H1 (cell line): ENCODE measurements around the gene ADAMTS4. TPM values are rescaled to one million over a fixed set of nuclear protein-coding genes. Genes with fewer than 3 reads are reported as not detected.

Experiments used
- CTCF ChIA-PET: fragments of 300-600 bp; sonication (Branson Sonifier 250); formaldehyde crosslinking; loops from one replicate; lab custom pipeline; 2021; ENCODE audit not compliant: partially characterized antibody; lab: Charles Lee
- POLR2A ChIA-PET: fragments of 300-600 bp; sonication (Branson Sonifier 250); formaldehyde crosslinking; loops from one replicate; lab custom pipeline; 2021; ENCODE audit warnings: inconsistent platforms; ENCODE audit not compliant: partially characterized antibody; lab: Charles Lee
- DNase-seq, 2 experiments: peaks; one replicate each; pipeline versions ENCODE4 v3.0.0 to v3.0.0-alpha.2; 2010 to 2022; ENCODE audit warnings: low spot score in 2 of 2, low read depth in 1 of 2, mixed read lengths in 1 of 2
- FAIRE-seq: peaks from 2 replicates; lab custom pipeline; 2011; peaks lifted over from hg19 to GRCh38; lab: Jason Lieb, UNC
- H2AFZ ChIP-seq: 2 replicates; pipeline ENCODE4 v1.8.1; 2012; ENCODE audit warnings: low read length, inconsistent platforms
- H2AK5ac ChIP-seq: 2 replicates; pipeline ENCODE4 v1.6.1; 2013; ENCODE audit warnings: low read depth, low read length
- H2BK120ac ChIP-seq: replicated peaks from 2 replicates; pipeline ENCODE3; 2013; ENCODE audit warnings: low read depth, low read length, inconsistent platforms
- H2BK12ac ChIP-seq: 2 replicates; pipeline ENCODE4 v1.6.1; 2013; ENCODE audit warnings: low read depth, low read length
- H2BK15ac ChIP-seq: 2 replicates; pipeline ENCODE4 v1.6.1; 2013; ENCODE audit warnings: low read length
- H2BK20ac ChIP-seq: 2 replicates; pipeline ENCODE4 v1.6.1; 2013; ENCODE audit warnings: low read length
- H2BK5ac ChIP-seq: 2 replicates; pipeline ENCODE4 v1.6.1; 2013; ENCODE audit warnings: low read depth, low read length
- H3K14ac ChIP-seq: 2 replicates; pipeline ENCODE4 v1.6.1; 2013; ENCODE audit warnings: inconsistent platforms; ENCODE audit not compliant: insufficient read length
- H3K18ac ChIP-seq: 2 replicates; pipeline ENCODE4 v1.6.1; 2013; ENCODE audit warnings: low read length; ENCODE audit errors: extremely low read depth
- H3K23ac ChIP-seq: 2 replicates; pipeline ENCODE4 v1.6.1; 2013; ENCODE audit warnings: inconsistent platforms; ENCODE audit not compliant: insufficient read length
- H3K23me2 ChIP-seq: 2 replicates; pipeline ENCODE4 v1.6.1; 2013; ENCODE audit warnings: low read depth, low read length
- H3K27ac ChIP-seq: 2 replicates; pipeline ENCODE4 v1.6.1; 2011; ENCODE audit warnings: low read depth, low read length, inconsistent platforms
- H3K27me3 ChIP-seq, 4 experiments: replicated peaks in 1 of 4; 1 replicate in 1 of 4; 2 replicates in 3 of 4; pipeline versions ENCODE4 v1.6.1 to v1.8.1; 2011 to 2013; ENCODE audit warnings: low read length in 3 of 4, mild to moderate bottlenecking in 3 of 4, inconsistent platforms in 2 of 4, mixed read lengths in 2 of 4, moderate library complexity in 1 of 4; ENCODE audit not compliant: control insufficient read depth in 3 of 4, insufficient read depth in 3 of 4; ENCODE audit errors: extremely low read depth in 1 of 4
- H3K36me3 ChIP-seq, 4 experiments: 2 replicates each; pipeline versions ENCODE4 v1.6.1 to v1.8.1; 2011 to 2013; ENCODE audit warnings: mild to moderate bottlenecking in 4 of 4, low read length in 3 of 4, moderate library complexity in 2 of 4, control low read depth in 1 of 4, inconsistent platforms in 1 of 4; ENCODE audit not compliant: insufficient read depth in 4 of 4, control insufficient read depth in 2 of 4
- H3K4ac ChIP-seq: replicated peaks from 2 replicates; pipeline ENCODE3; 2013; ENCODE audit warnings: low read length, low read depth, mixed read lengths, inconsistent platforms; ENCODE audit not compliant: insufficient read length
- H3K4me1 ChIP-seq, 4 experiments: replicated peaks in 1 of 4; 1 replicate in 1 of 4; 2 replicates in 3 of 4; pipeline versions ENCODE4 v1.6.1 to v1.8.1; 2011 to 2013; ENCODE audit warnings: low read length in 3 of 4, inconsistent platforms in 2 of 4, mixed read lengths in 1 of 4; ENCODE audit not compliant: insufficient read depth in 4 of 4, control insufficient read depth in 3 of 4
- H3K4me2 ChIP-seq, 2 experiments: 2 replicates each; pipeline versions ENCODE4 v1.6.1 to v1.8.1; 2011 to 2013; ENCODE audit warnings: low read depth in 2 of 2, low read length in 2 of 2, control low read depth in 1 of 2, inconsistent platforms in 1 of 2, mild to moderate bottlenecking in 1 of 2; ENCODE audit not compliant: insufficient read depth in 1 of 2
- H3K4me3 ChIP-seq, 4 experiments: fragments of 200-600, 300-600 bp in 1 of 4; sonication (generic), shearing (Covaris generic), sonication (Bioruptor Twin) in 1 of 4; 2 replicates each; pipeline versions ENCODE4 v1.5.1 to v1.8.1; 2011 to 2016; ENCODE audit warnings: low read length in 4 of 4, low read depth in 3 of 4, control low read depth in 2 of 4, inconsistent platforms in 2 of 4, mild to moderate bottlenecking in 2 of 4, mixed read lengths in 1 of 4, moderate library complexity in 1 of 4; ENCODE audit not compliant: insufficient read depth in 2 of 4; ENCODE audit errors: extremely low read depth in 1 of 4
- H3K56ac ChIP-seq: replicated peaks from 2 replicates; pipeline ENCODE3; 2013; ENCODE audit warnings: low read depth, mild to moderate bottlenecking, mixed read lengths, low read length, inconsistent platforms; ENCODE audit not compliant: insufficient read length
- H3K79me1 ChIP-seq: 2 replicates; pipeline ENCODE4 v1.6.1; 2013; ENCODE audit warnings: low read depth, low read length, control low read depth
- H3K79me2 ChIP-seq, 2 experiments: 2 replicates each; pipeline versions ENCODE4 v1.6.1 to v1.8.1; 2012 to 2013; ENCODE audit warnings: low read length in 2 of 2, mild to moderate bottlenecking in 2 of 2, inconsistent platforms in 1 of 2; ENCODE audit not compliant: insufficient read depth in 2 of 2, control insufficient read depth in 1 of 2
- H3K9ac ChIP-seq, 4 experiments: replicated peaks in 1 of 4; 1 replicate in 1 of 4; 2 replicates in 3 of 4; pipeline versions ENCODE4 v1.6.1 to v1.8.1; 2011 to 2013; ENCODE audit warnings: low read depth in 3 of 4, low read length in 3 of 4, control low read depth in 2 of 4, mild to moderate bottlenecking in 2 of 4, moderate library complexity in 2 of 4, inconsistent platforms in 1 of 4; ENCODE audit errors: extremely low read depth in 1 of 4
- H3K9me3 ChIP-seq, 2 experiments: 2 replicates each; pipeline versions ENCODE4 v1.6.1 to v1.8.1; 2012 to 2013; ENCODE audit warnings: mild to moderate bottlenecking in 2 of 2, moderate library complexity in 2 of 2, control low read depth in 1 of 2, inconsistent platforms in 1 of 2, low read depth in 1 of 2, low read length in 1 of 2, mixed read lengths in 1 of 2; ENCODE audit not compliant: insufficient read depth in 2 of 2
- H4K20me1 ChIP-seq, 2 experiments: replicated peaks in 1 of 2; 2 replicates each; pipeline versions ENCODE3 to v1.8.1; 2011 to 2013; ENCODE audit warnings: inconsistent platforms in 2 of 2, low read length in 2 of 2, mild to moderate bottlenecking in 1 of 2; ENCODE audit not compliant: insufficient read depth in 2 of 2, control insufficient read depth in 1 of 2
- H4K5ac ChIP-seq: 2 replicates; pipeline ENCODE4 v1.6.1; 2013; ENCODE audit warnings: low read length, low read depth, mixed read lengths, inconsistent platforms; ENCODE audit not compliant: insufficient read length
- H4K8ac ChIP-seq: 2 replicates; pipeline ENCODE4 v1.8.0; 2013; ENCODE audit warnings: mild to moderate bottlenecking, moderate library complexity, low read length, inconsistent platforms; ENCODE audit not compliant: insufficient read depth; ENCODE audit errors: extremely low read depth
- H4K91ac ChIP-seq: replicated peaks from 2 replicates; pipeline ENCODE3; 2013; ENCODE audit warnings: low read length, mixed read lengths, inconsistent platforms; ENCODE audit not compliant: insufficient read length
- ASH2L ChIP-seq: fragments of 200-600, 300-600 bp; sonication (generic); IDR thresholded peaks from one replicate; pipeline ENCODE4 v1.7.1; 2017; ENCODE audit warnings: low read length
- CBX8 ChIP-seq: fragments of 300-800, 300-1000 bp; sonication (generic); IDR thresholded peaks from 2 replicates; pipeline ENCODE4 v1.7.1; 2016; ENCODE audit warnings: low read depth, low read length, borderline replicate concordance
- MAFK ChIP-seq: IDR thresholded peaks from 2 replicates; pipeline ENCODE4 v1.6.1; 2012; ENCODE audit warnings: low read depth, mild to moderate bottlenecking, improper control_type of control experiment, low read length
- YY1 ChIP-seq: IDR thresholded peaks from 2 replicates; pipeline ENCODE4 v1.6.1; 2011; ENCODE audit warnings: low read depth, mild to moderate bottlenecking, low read length
- WGBS, 2 experiments: shearing (Covaris generic) in 1 of 2; methylation state at CpG; one replicate each; pipeline versions ENCODE4 v1.1.6 to v1.1.7; 2013 to 2015; ENCODE audit warnings: low lambda C conversion rate in 2 of 2, mixed read lengths in 2 of 2, inconsistent platforms in 1 of 2, low coverage in 1 of 2, missing lambda C conversion rate in 1 of 2; ENCODE audit not compliant: insufficient replicate concordance in 2 of 2, insufficient coverage in 1 of 2, insufficient read length in 1 of 2; ENCODE audit errors: extremely low coverage in 1 of 2, missing lambda C conversion rate in 1 of 2; 5-methylcytosine and 5-hydroxymethylcytosine counted together
- polyA plus RNA-seq, 7 experiments: library from polyadenylated mRNA; depleted of rRNA in 3 of 7; stranded (reverse) in 5 of 7; unstranded in 2 of 7; fragments of >200 nt in 5 of 7; fragments of 200-250 nt in 2 of 7; gene quantifications; 1 replicate in 5 of 7; 2 replicates in 1 of 7; 4 replicates in 1 of 7; pipeline versions ENCODE4 v1.2.1 to v1.2.3, GENCODE V29; 2011 to 2013; ENCODE audit warnings: missing spikeins in 2 of 7, mixed read lengths in 2 of 7
- total RNA-seq: library from RNA; stranded (reverse); fragmentation: NEBNext Ultra II Directional; extraction: Animal tissue kit (Norgen Biotek cat#: 25700); gene quantifications from 2 replicates; pipeline ENCODE4 v1.2.1, GENCODE V29; 2021
- TF ChIP-seq, protein P1 (sequence below): IDR thresholded peaks from 2 replicates; pipeline ENCODE4 v1.6.1; 2011; ENCODE audit warnings: low read length, improper control_type of control experiment

Gene ADAMTS4
- total and polyA plus RNA-seq, 2 of the 8 experiments (the other 6 are each of a cell fraction or from before 2014, with no cell fraction given), result 4.6 to 7.2 TPM

DNA sequence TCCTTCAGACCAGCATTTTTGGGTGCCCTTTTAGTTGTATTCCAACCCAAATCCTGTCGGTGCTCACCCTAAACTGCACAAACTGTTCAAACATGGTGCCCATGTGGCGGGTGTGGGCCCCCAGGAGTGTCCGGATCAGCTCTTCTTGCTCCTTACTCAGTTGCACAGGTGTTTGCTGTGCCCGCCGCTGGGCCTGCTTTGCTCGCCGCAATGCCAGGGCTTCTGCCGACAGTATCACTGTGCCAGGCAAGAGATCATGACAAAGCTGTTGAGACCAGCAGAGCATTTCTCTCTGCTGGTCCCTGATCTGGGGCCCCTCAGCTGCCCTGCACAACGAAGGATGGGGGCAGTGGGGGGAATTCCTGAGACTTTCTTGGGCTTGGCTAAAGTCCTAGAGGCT, 34.2 kb upstream of the ADAMTS4 start:
- POLR2A ChIA-PET, result interaction anchor here (1.2 to 2.8 kb wide), 3 partner anchors 12 to 81 kb away, joined by 3 to 7 read pairs (median 6); partner anchors contain the start of genes NDUFS2 and SDHC
- no peak overlapping the region for H3K4me3 ChIP-seq

More for the DNA sequence above, 34.2 kb upstream of the ADAMTS4 start:
- H3K56ac ChIP-seq, result no peak overlapping the region
- no peak overlapping the region for H2AFZ ChIP-seq
- no peaks in the 10 kb centered on the region for H3K27me3 ChIP-seq
- no peak overlapping the region for H3K4ac ChIP-seq
- TF ChIP-seq ASH2L, result no peak
- no peak for TF ChIP-seq MAFK
- no peak for TF ChIP-seq YY1
- TF ChIP-seq, protein P1, sequence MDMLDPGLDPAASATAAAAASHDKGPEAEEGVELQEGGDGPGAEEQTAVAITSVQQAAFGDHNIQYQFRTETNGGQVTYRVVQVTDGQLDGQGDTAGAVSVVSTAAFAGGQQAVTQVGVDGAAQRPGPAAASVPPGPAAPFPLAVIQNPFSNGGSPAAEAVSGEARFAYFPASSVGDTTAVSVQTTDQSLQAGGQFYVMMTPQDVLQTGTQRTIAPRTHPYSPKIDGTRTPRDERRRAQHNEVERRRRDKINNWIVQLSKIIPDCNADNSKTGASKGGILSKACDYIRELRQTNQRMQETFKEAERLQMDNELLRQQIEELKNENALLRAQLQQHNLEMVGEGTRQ, result no peak
- TF ChIP-seq CBX8, result no peak
- no peak overlapping the region for H2BK5ac ChIP-seq
- H3K9ac ChIP-seq, result no peak overlapping the region
- H3K79me2 ChIP-seq, result no peaks in the 10 kb centered on the region
- H3K18ac ChIP-seq, result no peak overlapping the region
- no peak overlapping the region for H2BK120ac ChIP-seq
- CTCF ChIA-PET, result interaction anchor here (1.0 to 18.7 kb wide), 10 partner anchors 8 to 149 kb away, joined by 3 to 401 read pairs (median 5); no protein-coding TSS in a partner anchor
- FAIRE-seq, result no peak
- no peak overlapping the region for H4K91ac ChIP-seq
- no peaks in the 10 kb centered on the region for H3K9me3 ChIP-seq
- no peak overlapping the region for H2AK5ac ChIP-seq
- H3K23ac ChIP-seq, result no peak overlapping the region
- H2BK15ac ChIP-seq, result no peak overlapping the region
- H4K20me1 ChIP-seq, result no peaks in the 10 kb centered on the region
- no peak overlapping the region for H2BK12ac ChIP-seq
- H3K14ac ChIP-seq, result no peak overlapping the region
- peaks cover 0 to 9% (median 7%) of the 10 kb centered on the region in 4 experiments; a peak in 4 of 8 replicates for H3K36me3 ChIP-seq
- H3K79me1 ChIP-seq, result no peaks in the 10 kb centered on the region
- no peaks in the 10 kb centered on the region for H3K23me2 ChIP-seq
- H3K4me1 ChIP-seq, result no peaks in the 10 kb centered on the region
- H4K8ac ChIP-seq, result peak overlapping the region; percentile 82; the same call in 1 of the 2 replicates
- WGBS, 2 experiments, result 84% methylated on average over 9 of the region's 9 CpGs; no CpG with 5 or more reads in 1 of the 2 experiments
- no peak for DNase-seq
- no peak overlapping the region for H3K4me2 ChIP-seq
- H2BK20ac ChIP-seq, result no peak overlapping the region
- no peak overlapping the region for H3K27ac ChIP-seq
- no peak overlapping the region for H4K5ac ChIP-seq
